Trophoblast cell (in vitro differentiated cells and primary cell): ENCODE results near the gene MAGI2.

Experiments used
- DNase-seq, 2 donors: peaks; one replicate each; pipeline ENCODE4 v3.0.0-alpha.2; 2016
- H2AFZ ChIP-seq: 2 replicates; pipeline ENCODE4 v1.6.1; 2013; ENCODE audit warnings: low read length, moderate library complexity, mild to moderate bottlenecking; ENCODE audit not compliant: insufficient read depth, poor library complexity
- H2AK5ac ChIP-seq: 2 replicates; pipeline ENCODE4 v1.6.1; 2013; ENCODE audit warnings: mild to moderate bottlenecking, low read length
- H2BK120ac ChIP-seq: 2 replicates; pipeline ENCODE4 v1.6.1; 2013; ENCODE audit warnings: low read length, mild to moderate bottlenecking, moderate library complexity; ENCODE audit not compliant: insufficient read depth, poor library complexity
- H2BK12ac ChIP-seq: 2 replicates; pipeline ENCODE4 v1.6.1; 2013; ENCODE audit warnings: mild to moderate bottlenecking, low read length, moderate library complexity
- H2BK5ac ChIP-seq: 2 replicates; pipeline ENCODE4 v1.6.1; 2013; ENCODE audit warnings: low read length, low read depth, moderate library complexity, mild to moderate bottlenecking; ENCODE audit not compliant: poor library complexity
- H3K14ac ChIP-seq: 2 replicates; pipeline ENCODE4 v1.6.1; 2013; ENCODE audit warnings: mild to moderate bottlenecking, low read length
- H3K18ac ChIP-seq: 2 replicates; pipeline ENCODE4 v1.6.1; 2013; ENCODE audit warnings: mild to moderate bottlenecking, low read length
- H3K23ac ChIP-seq: 2 replicates; pipeline ENCODE4 v1.6.1; 2013; ENCODE audit warnings: low read length
- H3K27ac ChIP-seq: 2 replicates; pipeline ENCODE4 v1.5.1; 2013; ENCODE audit warnings: low read depth, mild to moderate bottlenecking, inconsistent platforms, low read length, moderate library complexity
- H3K27me3 ChIP-seq: 2 replicates; pipeline ENCODE4 v1.6.1; 2013; ENCODE audit warnings: inconsistent platforms, mild to moderate bottlenecking, low read length, moderate library complexity; ENCODE audit not compliant: insufficient read depth
- H3K36me3 ChIP-seq, 2 experiments: 1 replicate in 1 of 2; 2 replicates in 1 of 2; pipeline ENCODE4 v1.6.1; 2013; ENCODE audit warnings: low read length in 2 of 2, mild to moderate bottlenecking in 2 of 2, moderate library complexity in 1 of 2; ENCODE audit not compliant: insufficient read depth in 2 of 2, control insufficient read depth in 1 of 2
- H3K4ac ChIP-seq: 2 replicates; pipeline ENCODE4 v1.6.1; 2013; ENCODE audit warnings: low read depth, mild to moderate bottlenecking, low read length, moderate library complexity
- H3K4me1 ChIP-seq, 2 experiments: 1 replicate in 1 of 2; 2 replicates in 1 of 2; pipeline ENCODE4 v1.6.1; 2013; ENCODE audit warnings: low read length in 2 of 2, mild to moderate bottlenecking in 2 of 2, moderate library complexity in 1 of 2; ENCODE audit not compliant: insufficient read depth in 2 of 2, control insufficient read depth in 1 of 2
- H3K4me2 ChIP-seq: 2 replicates; pipeline ENCODE4 v1.6.1; 2013; ENCODE audit warnings: inconsistent platforms, mild to moderate bottlenecking, low read length, moderate library complexity
- H3K4me3 ChIP-seq: 2 replicates; pipeline ENCODE4 v1.5.1; 2013; ENCODE audit warnings: mild to moderate bottlenecking, low read depth, low read length, inconsistent platforms
- H3K79me1 ChIP-seq: one replicate; pipeline ENCODE4 v1.6.1; 2013; ENCODE audit warnings: low read length
- H3K79me2 ChIP-seq: 2 replicates; pipeline ENCODE4 v1.6.1; 2013; ENCODE audit warnings: low read length, mild to moderate bottlenecking; ENCODE audit not compliant: control insufficient read depth, insufficient read depth, poor library complexity
- H3K9ac ChIP-seq: 2 replicates; pipeline ENCODE4 v1.6.1; 2013; ENCODE audit warnings: mild to moderate bottlenecking, low read length
- H3K9me3 ChIP-seq: 2 replicates; pipeline ENCODE4 v1.6.1; 2013; ENCODE audit warnings: low read depth, mild to moderate bottlenecking, control low read depth, inconsistent platforms, low read length; ENCODE audit not compliant: insufficient read depth
- H4K12ac ChIP-seq: 2 replicates; pipeline ENCODE4 v1.6.1; 2013; ENCODE audit warnings: low read depth, mild to moderate bottlenecking, low read length, moderate library complexity
- H4K8ac ChIP-seq: 2 replicates; pipeline ENCODE4 v1.6.1; 2013; ENCODE audit warnings: low read depth, mild to moderate bottlenecking, low read length, moderate library complexity
- H4K91ac ChIP-seq: one replicate; pipeline ENCODE4 v1.6.1; 2013; ENCODE audit warnings: low read depth, mild to moderate bottlenecking, low read length, moderate library complexity
- WGBS: extraction: QIAGEN DNeasy Blood & Tissue Kit; methylation state at CpG from one replicate; pipeline ENCODE4 v1.1.7; 2013; ENCODE audit warnings: missing lambda C conversion rate; ENCODE audit not compliant: insufficient read length, insufficient coverage; ENCODE audit errors: extremely low coverage; 5-methylcytosine and 5-hydroxymethylcytosine counted together

The MAGI2 gene

DNA sequence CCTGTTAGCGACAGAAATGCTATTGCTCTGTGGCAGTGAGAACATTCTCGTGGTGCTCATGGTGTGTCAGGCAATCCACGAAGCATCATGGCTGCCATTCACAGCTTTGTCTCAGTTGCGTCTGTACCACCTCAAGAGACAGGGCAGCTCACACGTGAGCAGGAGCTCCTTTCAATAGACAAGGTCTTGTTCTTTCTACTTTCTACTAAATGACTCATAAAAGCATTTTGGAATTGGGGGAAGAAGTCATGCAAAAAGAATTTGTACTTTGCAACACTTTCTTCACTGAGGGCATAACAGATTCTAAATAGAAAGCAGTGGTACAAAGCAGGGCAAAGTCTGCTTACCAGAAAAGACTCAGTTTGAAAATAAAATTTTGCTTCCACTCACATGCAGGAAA lies 1016.3 kb downstream of the MAGI2 start:
- no CpG with 5 or more reads among the region's 5 CpGs for whole genome bisulfite sequencing
- Histone ChIP-seq H3K9me3 (no peaks in the 10 kb centered on the region), H3K79me1 (no peaks in the 10 kb centered on the region), H2AK5ac (no peak overlapping the region), H3K4me3 (no peak overlapping the region), H2AFZ (no peak overlapping the region), H3K9ac (no peak overlapping the region), H3K4ac (no peak overlapping the region), H4K8ac (no peak overlapping the region), H3K4me1 (peaks cover 4 to 6% of the 10 kb centered on the region in 2 experiments), H3K27me3 (no peaks in the 10 kb centered on the region), H4K91ac (no peak overlapping the region), H3K36me3 (no peaks in the 10 kb centered on the region), H2BK12ac (no peak overlapping the region), H3K14ac (no peak overlapping the region), H3K27ac (no peak overlapping the region), H3K23ac (no peak overlapping the region), H4K12ac (no peak overlapping the region), H3K18ac (no peak overlapping the region), H3K4me2 (no peak overlapping the region), H2BK120ac (no peak overlapping the region), H3K79me2 (no peaks in the 10 kb centered on the region), H2BK5ac (no peak overlapping the region)
- peak; percentile 7 to 66 for DNase-seq

DNA sequence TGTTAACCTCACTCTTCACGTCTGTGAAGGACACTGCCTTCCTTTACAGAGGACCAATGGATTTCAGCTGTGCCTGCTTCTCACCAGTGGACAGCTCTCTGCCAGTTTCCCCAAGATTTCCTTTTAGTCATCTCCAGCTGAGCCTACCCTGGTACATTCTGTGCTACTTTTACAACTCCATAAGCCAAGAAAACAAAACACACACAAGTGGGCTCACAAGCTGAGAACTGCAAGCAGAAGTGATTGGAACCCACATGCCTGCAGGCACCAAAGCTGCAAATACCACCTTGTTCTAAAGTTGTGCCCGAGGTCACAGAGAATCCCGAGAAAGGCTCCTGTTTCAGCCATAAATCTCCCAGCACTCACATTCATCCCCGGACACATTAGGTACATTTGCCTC lies 1018.1 kb downstream of the MAGI2 start:
- Histone ChIP-seq H3K4ac (no peak overlapping the region), H2BK5ac (no peak overlapping the region), H3K4me3 (no peak overlapping the region), H4K12ac (no peak overlapping the region), H3K27me3 (no peaks in the 10 kb centered on the region), H3K79me2 (no peaks in the 10 kb centered on the region), H2AK5ac (no peak overlapping the region), H3K4me2 (no peak overlapping the region), H3K9ac (no peak overlapping the region), H3K4me1 (peaks cover 4 to 6% of the 10 kb centered on the region in 2 experiments), H3K18ac (no peak overlapping the region), H3K27ac (no peak overlapping the region), H3K9me3 (no peaks in the 10 kb centered on the region), H3K36me3 (no peaks in the 10 kb centered on the region), H2AFZ (no peak overlapping the region), H3K79me1 (no peaks in the 10 kb centered on the region), H4K91ac (no peak overlapping the region), H2BK12ac (no peak overlapping the region), H2BK120ac (no peak overlapping the region), H3K14ac (no peak overlapping the region), H3K23ac (no peak overlapping the region), H4K8ac (no peak overlapping the region)
- DNase-seq = no peak
- no CpG with 5 or more reads among the region's 4 CpGs for WGBS

DNA sequence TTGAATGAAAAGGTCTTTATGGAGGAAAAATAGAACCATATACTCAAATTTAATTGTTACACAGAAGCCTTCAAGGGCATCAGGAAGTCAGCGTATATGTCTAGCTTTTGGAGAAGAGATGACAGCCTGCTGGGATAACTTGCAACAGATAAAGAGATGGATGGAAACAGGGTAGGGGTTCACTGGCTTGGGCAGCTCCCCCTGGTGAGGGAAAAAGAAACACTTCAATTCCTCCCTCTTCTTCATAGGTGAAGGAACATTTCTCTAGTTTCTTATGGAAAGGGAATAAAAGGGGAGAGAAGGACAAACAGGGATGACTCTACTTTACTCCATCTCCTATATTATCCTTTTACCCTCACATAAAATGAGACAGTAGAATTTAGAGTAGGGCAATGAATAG lies 1019.2 kb downstream of the MAGI2 start:
- Histone ChIP-seq H3K4me1 (peaks cover 4 to 6% of the 10 kb centered on the region in 2 experiments), H3K4ac (no peak overlapping the region), H2AK5ac (no peak overlapping the region), H4K91ac (no peak overlapping the region), H3K14ac (no peak overlapping the region), H3K79me2 (no peaks in the 10 kb centered on the region), H4K12ac (no peak overlapping the region), H3K23ac (no peak overlapping the region), H3K79me1 (no peaks in the 10 kb centered on the region), H3K9me3 (no peaks in the 10 kb centered on the region), H3K18ac (no peak overlapping the region), H3K27ac (no peak overlapping the region), H2BK12ac (no peak overlapping the region), H2BK120ac (no peak overlapping the region), H3K36me3 (no peaks in the 10 kb centered on the region), H3K4me2 (no peak overlapping the region), H2BK5ac (no peak overlapping the region), H3K9ac (no peak overlapping the region), H2AFZ (no peak overlapping the region), H3K27me3 (no peaks in the 10 kb centered on the region), H3K4me3 (no peak overlapping the region), H4K8ac (no peak overlapping the region)
- no peak for DNase-seq
- WGBS = no CpG with 5 or more reads among the region's 1 CpG

DNA sequence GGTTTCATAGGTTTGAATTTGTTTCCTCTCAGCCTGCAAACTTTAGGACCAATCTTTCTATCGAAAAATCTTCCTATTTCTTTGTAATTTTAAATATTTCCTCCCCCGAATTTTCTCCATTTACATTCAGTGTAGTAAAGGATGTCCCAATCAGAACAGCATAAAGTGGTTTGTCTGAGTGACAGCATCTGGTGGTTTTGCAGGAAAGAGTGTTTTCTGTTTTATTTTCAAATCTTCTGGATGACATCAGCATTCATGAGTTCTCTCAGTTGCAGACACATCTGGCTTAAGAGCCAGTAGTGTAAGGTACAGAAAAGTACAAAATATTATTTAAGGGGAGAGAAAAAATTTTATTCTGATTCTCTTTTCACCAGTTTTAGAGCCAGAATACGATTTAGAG lies 1020.0 kb downstream of the MAGI2 start:
- no peaks in the 10 kb centered on the region for H3K79me1 ChIP-seq
- H3K4me1 ChIP-seq = peaks cover 4 to 6% of the 10 kb centered on the region in 2 experiments
- H3K4me2 ChIP-seq = no peak overlapping the region
- H3K9me3 ChIP-seq = no peaks in the 10 kb centered on the region
- no peak overlapping the region for H4K8ac ChIP-seq
- no peak overlapping the region for H3K23ac ChIP-seq
- no peak overlapping the region for H3K4ac ChIP-seq
- H3K4me3 ChIP-seq = no peak overlapping the region
- H4K91ac ChIP-seq = no peak overlapping the region
- DNase-seq = no peak
- H3K27ac ChIP-seq = no peak overlapping the region
- H3K36me3 ChIP-seq = no peaks in the 10 kb centered on the region
- no peak overlapping the region for H3K14ac ChIP-seq
- H3K79me2 ChIP-seq = no peaks in the 10 kb centered on the region
- no peaks in the 10 kb centered on the region for H3K27me3 ChIP-seq
- H2BK5ac ChIP-seq = no peak overlapping the region
- no peak overlapping the region for H2BK120ac ChIP-seq
- WGBS = 100% methylated on average over 2 of the region's 3 CpGs
- H3K9ac ChIP-seq = no peak overlapping the region
- H2BK12ac ChIP-seq = no peak overlapping the region
- no peak overlapping the region for H2AK5ac ChIP-seq
- H4K12ac ChIP-seq = no peak overlapping the region
- H2AFZ ChIP-seq = no peak overlapping the region
- no peak overlapping the region for H3K18ac ChIP-seq
